Measurements from ENCODE around the gene AMOTL2.

DNA sequence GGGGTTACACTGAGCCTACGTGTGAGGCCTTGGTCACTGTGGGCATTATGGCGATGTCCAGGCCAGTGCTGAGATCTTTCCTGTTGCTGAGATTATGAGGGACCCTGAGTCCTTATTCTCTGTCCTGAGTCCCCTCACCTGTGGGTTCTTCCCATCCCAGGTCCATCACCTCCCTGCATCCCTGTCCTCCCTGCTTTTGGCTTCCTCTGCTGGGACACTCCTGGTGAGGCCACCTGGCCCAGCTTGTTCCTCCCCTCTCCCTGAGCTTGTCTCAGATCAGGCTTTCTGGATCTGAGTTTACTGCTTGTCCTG is 36.1 kb downstream of the AMOTL2 start:
- no peak for TF ChIP-seq YY1 (IDR thresholded peaks at IDR 0.05)
- TF ChIP-seq RAD21 (IDR thresholded peaks at IDR 0.05) = no peak
- TF ChIP-seq, protein P1, sequence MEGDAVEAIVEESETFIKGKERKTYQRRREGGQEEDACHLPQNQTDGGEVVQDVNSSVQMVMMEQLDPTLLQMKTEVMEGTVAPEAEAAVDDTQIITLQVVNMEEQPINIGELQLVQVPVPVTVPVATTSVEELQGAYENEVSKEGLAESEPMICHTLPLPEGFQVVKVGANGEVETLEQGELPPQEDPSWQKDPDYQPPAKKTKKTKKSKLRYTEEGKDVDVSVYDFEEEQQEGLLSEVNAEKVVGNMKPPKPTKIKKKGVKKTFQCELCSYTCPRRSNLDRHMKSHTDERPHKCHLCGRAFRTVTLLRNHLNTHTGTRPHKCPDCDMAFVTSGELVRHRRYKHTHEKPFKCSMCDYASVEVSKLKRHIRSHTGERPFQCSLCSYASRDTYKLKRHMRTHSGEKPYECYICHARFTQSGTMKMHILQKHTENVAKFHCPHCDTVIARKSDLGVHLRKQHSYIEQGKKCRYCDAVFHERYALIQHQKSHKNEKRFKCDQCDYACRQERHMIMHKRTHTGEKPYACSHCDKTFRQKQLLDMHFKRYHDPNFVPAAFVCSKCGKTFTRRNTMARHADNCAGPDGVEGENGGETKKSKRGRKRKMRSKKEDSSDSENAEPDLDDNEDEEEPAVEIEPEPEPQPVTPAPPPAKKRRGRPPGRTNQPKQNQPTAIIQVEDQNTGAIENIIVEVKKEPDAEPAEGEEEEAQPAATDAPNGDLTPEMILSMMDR (IDR thresholded peaks at IDR 0.05; ENCODE audit: low read depth, low read length, missing input control) = no peak
- TF ChIP-seq, protein P2, sequence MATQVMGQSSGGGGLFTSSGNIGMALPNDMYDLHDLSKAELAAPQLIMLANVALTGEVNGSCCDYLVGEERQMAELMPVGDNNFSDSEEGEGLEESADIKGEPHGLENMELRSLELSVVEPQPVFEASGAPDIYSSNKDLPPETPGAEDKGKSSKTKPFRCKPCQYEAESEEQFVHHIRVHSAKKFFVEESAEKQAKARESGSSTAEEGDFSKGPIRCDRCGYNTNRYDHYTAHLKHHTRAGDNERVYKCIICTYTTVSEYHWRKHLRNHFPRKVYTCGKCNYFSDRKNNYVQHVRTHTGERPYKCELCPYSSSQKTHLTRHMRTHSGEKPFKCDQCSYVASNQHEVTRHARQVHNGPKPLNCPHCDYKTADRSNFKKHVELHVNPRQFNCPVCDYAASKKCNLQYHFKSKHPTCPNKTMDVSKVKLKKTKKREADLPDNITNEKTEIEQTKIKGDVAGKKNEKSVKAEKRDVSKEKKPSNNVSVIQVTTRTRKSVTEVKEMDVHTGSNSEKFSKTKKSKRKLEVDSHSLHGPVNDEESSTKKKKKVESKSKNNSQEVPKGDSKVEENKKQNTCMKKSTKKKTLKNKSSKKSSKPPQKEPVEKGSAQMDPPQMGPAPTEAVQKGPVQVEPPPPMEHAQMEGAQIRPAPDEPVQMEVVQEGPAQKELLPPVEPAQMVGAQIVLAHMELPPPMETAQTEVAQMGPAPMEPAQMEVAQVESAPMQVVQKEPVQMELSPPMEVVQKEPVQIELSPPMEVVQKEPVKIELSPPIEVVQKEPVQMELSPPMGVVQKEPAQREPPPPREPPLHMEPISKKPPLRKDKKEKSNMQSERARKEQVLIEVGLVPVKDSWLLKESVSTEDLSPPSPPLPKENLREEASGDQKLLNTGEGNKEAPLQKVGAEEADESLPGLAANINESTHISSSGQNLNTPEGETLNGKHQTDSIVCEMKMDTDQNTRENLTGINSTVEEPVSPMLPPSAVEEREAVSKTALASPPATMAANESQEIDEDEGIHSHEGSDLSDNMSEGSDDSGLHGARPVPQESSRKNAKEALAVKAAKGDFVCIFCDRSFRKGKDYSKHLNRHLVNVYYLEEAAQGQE (IDR thresholded peaks at IDR 0.05) = no peak
- no peak for TF ChIP-seq EGR1 (IDR thresholded peaks at IDR 0.05; ENCODE audit: low read depth in 2 of 2)
- TF ChIP-seq ZBTB33 (IDR thresholded peaks at IDR 0.05) = no peak
- no peak for TF ChIP-seq RXRA (IDR thresholded peaks at IDR 0.05)
- TF ChIP-seq, protein P3, sequence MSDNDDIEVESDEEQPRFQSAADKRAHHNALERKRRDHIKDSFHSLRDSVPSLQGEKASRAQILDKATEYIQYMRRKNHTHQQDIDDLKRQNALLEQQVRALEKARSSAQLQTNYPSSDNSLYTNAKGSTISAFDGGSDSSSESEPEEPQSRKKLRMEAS (IDR thresholded peaks at IDR 0.05) = no peak
- no peak for TF ChIP-seq GABPA (IDR thresholded peaks at IDR 0.05 in 1 of 2, conservative IDR thresholded peaks at IDR 0.05 in 1 of 2)
- TF ChIP-seq FOXA1 (IDR thresholded peaks at IDR 0.05) = no peak
- TF ChIP-seq TAF1 (conservative IDR thresholded peaks at IDR 0.05) = no peak
- no peak for TF ChIP-seq SP1 (IDR thresholded peaks at IDR 0.05)
- TF ChIP-seq, protein P4, sequence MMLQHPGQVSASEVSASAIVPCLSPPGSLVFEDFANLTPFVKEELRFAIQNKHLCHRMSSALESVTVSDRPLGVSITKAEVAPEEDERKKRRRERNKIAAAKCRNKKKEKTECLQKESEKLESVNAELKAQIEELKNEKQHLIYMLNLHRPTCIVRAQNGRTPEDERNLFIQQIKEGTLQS (IDR thresholded peaks at IDR 0.05) = no peak
- TF ChIP-seq HNF4G (IDR thresholded peaks at IDR 0.05) = no peak
